AML-193 (cell line): Measurements from ENCODE around the gene EFCAB8.
A peak's percentile ranks its signal among the peaks of the same experiment; 100 is the strongest.
"Not testable (repeated sequence)": the region's sequence is repeated elsewhere in the genome, so short reads cannot be mapped to it uniquely, and the experiment has no call there.

Source experiments
- DNase-seq, 2 experiments: peaks; one replicate each; lab custom pipeline; 2025; lab: John Stamatoyannopoulos, UW

EFCAB8 gene

GRCh38 chr20:32841174-32841573 lies 17.5 kb upstream of the EFCAB8 start:
- no peak for DNase-seq

DNA sequence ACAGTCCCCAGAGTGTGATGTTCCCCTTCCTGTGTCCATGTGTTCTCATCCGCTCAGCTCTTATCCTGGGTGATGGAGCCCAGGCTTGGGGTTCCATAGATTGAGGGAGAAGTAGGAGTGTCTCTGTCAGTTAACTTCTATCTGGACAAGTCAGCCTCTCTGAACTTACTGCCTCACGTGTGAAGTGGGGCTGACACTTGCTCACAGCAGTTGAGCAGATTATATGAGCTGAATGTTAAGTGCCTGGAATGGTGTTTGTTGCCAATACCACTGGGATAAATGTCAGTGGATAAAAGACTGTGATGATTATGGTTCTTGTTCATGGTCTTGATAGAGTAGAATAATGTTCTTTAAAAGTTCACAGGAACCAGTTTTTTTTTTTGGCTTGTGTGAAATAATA lies 17.1 kb upstream of the EFCAB8 start:
- DNase-seq, result no peak

DNA sequence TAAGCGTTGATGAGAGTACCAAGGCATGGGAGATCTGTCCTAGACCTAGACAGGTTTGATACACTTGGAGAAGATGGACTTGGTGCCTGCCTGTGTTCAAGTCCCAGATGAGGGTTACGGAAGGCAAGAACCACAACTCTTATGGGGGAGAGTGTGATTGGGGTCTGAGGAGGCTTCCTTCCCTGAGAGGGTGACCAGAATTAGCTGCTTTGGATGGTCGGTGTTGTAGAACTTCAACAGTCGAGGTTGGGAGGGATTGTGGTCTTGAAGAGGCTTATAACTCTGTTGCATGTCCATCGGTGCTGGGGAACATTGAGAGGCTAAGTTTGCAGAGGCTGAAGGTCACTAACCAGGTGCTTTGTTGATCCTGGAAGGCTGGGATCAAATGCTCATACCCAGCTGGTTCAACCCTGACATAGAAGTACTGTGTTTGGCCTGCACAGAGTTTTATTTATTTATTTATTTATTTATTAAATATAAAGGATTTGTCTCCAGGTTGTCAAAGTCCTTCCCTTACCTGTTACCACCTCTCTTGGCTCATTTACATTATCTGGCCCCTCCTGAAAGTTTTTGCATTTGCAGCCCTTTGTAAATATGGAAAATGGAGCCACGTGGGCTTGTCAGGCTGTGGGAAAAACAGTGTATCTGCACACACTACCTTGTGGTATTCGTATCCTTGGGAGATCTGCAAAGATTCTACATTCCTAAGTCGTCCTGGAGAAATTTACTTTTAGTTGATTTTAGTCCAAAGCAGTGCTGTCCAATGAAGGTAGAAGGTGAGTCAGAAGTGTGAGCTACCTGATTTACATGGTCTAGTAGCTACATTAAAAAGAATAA lies 15.8 kb upstream of the EFCAB8 start:
- no peak for DNase-seq

GRCh38 chr20:32845786-32846185 lies 12.9 kb upstream of the EFCAB8 start:
- no peak for DNase-seq

DNA sequence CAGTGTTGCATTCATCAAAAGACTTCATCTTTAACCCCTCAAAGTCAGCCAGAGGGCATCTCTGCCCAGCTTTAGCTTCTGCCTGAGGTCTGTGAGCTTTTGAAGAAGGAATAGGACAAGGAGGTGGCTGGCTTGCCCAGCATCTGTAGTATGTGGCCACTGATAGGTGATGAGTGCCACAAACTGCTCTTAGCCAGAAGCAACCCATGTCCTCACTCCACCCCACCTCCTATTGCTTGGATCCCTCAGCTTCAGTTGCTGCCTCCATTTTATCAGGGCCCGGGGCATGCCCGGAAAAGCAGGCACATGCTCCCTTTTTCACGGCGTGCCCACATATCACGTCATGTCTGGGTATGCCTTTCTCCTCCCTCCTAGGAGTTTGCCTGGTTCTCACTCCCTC lies 11.9 kb upstream of the EFCAB8 start:
- no peak for DNase-seq

- DNase-seq, result no peak
Measured at GRCh38 chr20:32847964-32848363, 10.8 kb upstream of the EFCAB8 start.

GRCh38 chr20:32848846-32849245 lies 9.9 kb upstream of the EFCAB8 start:
- DNase-seq, result no peak

- DNase-seq, result no peak
Measured at GRCh38 chr20:32849577-32849976, 9.1 kb upstream of the EFCAB8 start.

GRCh38 chr20:32855387-32855786 lies 3.3 kb upstream of the EFCAB8 start:
- DNase-seq, result no peak

DNA sequence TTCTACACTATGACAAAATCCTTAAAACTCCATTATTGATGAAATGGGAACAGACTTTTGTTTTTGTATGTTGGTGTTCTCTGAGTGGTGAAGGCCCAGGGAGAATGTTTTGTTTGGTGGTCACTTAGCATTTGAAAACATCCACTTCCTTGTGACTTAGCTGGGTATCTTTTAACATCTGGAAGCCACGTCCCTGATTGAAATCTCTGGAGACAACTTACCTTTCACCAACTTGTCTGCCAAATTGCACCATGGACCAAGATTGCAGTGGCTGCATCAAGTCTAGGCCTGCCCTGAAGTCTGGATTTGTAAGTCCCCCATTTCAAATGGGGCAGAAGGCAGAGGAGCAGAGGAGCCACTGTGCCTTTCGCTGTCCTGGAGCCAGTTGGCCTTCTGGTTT lies 534 bp upstream of the EFCAB8 start:
- no peak for DNase-seq

DNA sequence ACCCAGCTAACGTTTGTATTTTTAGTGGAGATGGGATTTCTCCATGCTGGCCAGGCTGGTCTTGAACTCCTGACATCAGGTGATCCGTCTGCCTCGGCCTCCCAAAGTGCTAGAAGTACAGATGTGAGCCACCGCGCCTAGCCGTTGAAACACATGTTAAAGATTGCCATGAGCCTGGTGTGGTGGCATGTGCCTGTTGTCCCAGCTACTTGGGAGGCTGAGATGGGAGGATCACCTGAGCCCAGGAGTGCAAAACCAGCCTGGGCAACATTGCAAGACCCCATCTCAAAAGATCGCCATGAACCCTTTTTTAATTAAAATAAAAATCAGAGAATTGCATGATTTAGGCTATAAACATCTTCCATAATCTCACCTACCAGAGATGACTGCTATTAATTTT lies 2.7 kb downstream of the EFCAB8 start:
- DNase-seq, result no peak

- no peak for DNase-seq
Measured at GRCh38 chr20:32869562-32869961, 10.8 kb downstream of the EFCAB8 start.

GRCh38 chr20:32870526-32870925 lies 11.8 kb downstream of the EFCAB8 start:
- not testable (repeated sequence) for DNase-seq

DNA sequence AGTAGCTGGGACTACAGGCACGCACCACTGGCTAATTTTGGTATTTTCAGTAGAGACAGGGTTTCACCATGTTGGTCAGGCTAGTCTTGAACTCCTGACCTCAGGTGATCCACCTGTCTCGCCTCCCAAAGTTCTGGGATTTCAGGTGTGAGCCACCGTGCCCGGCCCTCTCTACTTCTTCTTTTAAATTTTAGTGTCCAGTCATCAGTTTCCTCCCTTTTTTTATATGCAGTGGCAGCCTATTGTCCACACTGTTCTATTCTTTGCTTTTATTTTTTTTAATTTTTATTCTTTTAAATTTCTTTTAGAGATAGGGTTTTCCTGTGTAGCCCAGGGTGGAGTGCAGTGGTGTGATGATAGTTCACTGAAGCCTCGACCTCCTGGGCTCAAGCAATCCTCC lies 12.3 kb downstream of the EFCAB8 start:
- DNase-seq, result no peak

GRCh38 chr20:32871627-32872160 lies 13.0 kb downstream of the EFCAB8 start:
- peak; percentile 31 to 40 for DNase-seq

DNA sequence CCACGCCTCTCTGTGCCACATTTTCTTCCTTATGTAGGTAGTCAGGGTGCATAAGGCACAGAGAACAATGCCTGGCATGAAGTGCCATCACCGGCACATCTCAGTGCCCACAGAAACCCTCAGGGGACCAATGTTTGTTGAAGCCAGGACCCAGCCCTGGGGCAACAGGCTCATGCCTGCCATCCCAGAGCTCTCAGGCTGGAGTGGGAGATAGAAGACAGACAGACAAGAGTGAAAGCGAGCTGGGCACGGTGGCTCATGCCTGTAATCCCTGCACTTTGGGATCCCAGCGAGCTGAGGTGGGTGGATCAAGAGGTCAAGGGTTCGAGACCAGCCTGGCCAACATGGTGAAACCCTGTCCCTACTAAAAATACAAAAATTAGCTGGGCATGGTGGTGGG lies 13.5 kb downstream of the EFCAB8 start:
- no peak for DNase-seq

GRCh38 chr20:32875673-32876072 lies 16.9 kb downstream of the EFCAB8 start:
- DNase-seq, result no peak

- DNase-seq, result no peak
Measured at GRCh38 chr20:32877507-32877906, 18.8 kb downstream of the EFCAB8 start.

- DNase-seq, result no peak
Measured at GRCh38 chr20:32878820-32879219, 20.1 kb downstream of the EFCAB8 start.

DNA sequence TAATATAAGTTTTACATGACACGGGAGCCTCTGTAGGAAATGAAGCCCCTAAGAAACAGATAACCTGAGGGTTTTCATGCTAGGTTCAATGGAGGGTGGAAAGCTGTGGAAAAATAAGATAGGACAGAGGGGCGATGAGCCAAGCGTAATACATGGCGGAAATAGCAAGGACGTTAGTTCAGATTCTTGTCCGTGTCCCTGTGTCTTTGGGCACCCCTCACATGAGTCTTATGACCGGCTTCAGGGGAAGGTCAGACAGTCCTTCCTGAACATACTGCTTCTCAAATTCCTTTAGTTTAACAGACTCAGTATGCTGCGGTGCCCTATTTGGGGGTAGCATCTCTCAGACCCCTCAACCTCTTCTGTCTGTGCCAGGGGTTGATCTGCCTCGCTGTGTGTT lies 20.8 kb downstream of the EFCAB8 start:
- no peak for DNase-seq

DNA sequence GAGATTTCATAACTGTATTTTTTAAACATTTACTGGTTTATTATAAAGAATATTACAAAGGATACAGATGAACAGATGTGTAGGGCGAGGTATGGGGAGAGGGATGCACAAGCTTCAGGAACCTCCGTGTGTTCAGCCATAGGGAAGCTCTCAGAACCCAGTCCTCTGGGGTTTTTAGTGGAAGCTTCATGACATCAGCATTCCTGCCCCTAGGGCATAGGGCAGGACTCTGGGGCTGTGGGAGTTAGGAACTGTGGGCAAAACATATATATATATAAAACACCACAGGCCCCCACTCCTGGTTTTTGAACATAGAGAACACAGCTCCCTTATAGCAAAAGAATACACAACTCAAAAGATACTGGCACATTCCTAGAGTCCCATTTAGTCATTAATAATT lies 21.9 kb downstream of the EFCAB8 start:
- no peak for DNase-seq

DNA sequence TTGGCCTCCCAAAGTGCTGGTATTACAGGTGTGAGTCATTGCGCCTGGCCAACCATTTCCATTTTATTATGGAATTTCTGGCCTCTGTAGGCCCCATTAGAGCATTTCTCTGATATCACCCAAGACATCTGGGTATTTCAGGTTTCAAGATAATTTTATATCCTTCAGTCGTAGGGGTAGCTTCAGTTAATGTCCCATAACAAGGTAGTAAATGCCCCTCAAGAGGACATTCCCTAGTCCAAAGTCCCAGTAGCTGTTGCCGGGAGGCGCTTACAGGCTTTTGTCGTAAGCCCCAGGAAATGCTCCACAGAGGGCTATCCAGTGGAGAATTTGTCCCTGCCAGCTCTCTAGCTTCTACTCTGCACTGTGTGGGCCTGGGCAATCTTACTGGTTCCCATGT lies 24.4 kb downstream of the EFCAB8 start:
- DNase-seq, result no peak

GRCh38 chr20:32885185-32885584 lies 26.5 kb downstream of the EFCAB8 start:
- no peak for DNase-seq

- DNase-seq, result no peak
Measured at GRCh38 chr20:32885952-32886351, 27.2 kb downstream of the EFCAB8 start.
